Body of pancreas (tissue), 4 donors: ENCODE results near the gene GPX1. TPM values are rescaled to one million over a fixed set of nuclear protein-coding genes. Genes with fewer than 3 reads are reported as not detected.

Source experiments
- ATAC-seq: fragments of 150-250 bp; one replicate; pipeline ENCODE4 v1.9.1; 2016
- DNase-seq, 4 donors: peaks; one replicate each; pipeline ENCODE4 v3.0.0-alpha.2; 2019
- H3K27ac ChIP-seq, 4 donors: fragments of 200-600 bp; sonication (generic); 1 replicate in 3 of 4; 2 replicates in 1 of 4; pipeline versions ENCODE4 v1.5.1 to v1.6.1; 2016 to 2019; ENCODE audit warnings: mild to moderate bottlenecking in 1 of 4, mixed read lengths in 1 of 4, moderate library complexity in 1 of 4
- H3K27me3 ChIP-seq, 2 donors: fragments of 200-600 bp; sonication (generic); one replicate each; pipeline ENCODE4 v1.6.0; 2016; ENCODE audit warnings: mild to moderate bottlenecking in 1 of 2
- H3K36me3 ChIP-seq, 2 donors: fragments of 200-600 bp; sonication (generic); replicated peaks in 1 of 2; 2 replicates each; pipeline ENCODE4 v1.5.1; 2016; ENCODE audit warnings: low read depth in 2 of 2; ENCODE audit not compliant: insufficient read depth in 1 of 2
- H3K4me1 ChIP-seq: fragments of 200-600 bp; sonication (generic); one replicate; pipeline ENCODE4 v1.6.0; 2016
- H3K4me3 ChIP-seq, 2 donors: fragments of 200-600 bp; sonication (generic); 1 replicate in 1 of 2; 2 replicates in 1 of 2; pipeline ENCODE4 v1.5.1; 2016 to 2019
- H3K9me3 ChIP-seq, 3 donors: fragments of 200-600 bp; sonication (generic); 1 replicate in 2 of 3; 2 replicates in 1 of 3; pipeline ENCODE4 v1.5.1; 2016
- CTCF ChIP-seq, 7 experiments: fragments of 450-650 bp in 4 of 7; fragments of 200-600 bp in 3 of 7; sonication (generic) in 3 of 7; IDR thresholded peaks; one replicate each; pipeline ENCODE4 v1.5.1; 2016 to 2019; ENCODE audit warnings: antibody characterized with exemption in 7 of 7
- POLR2A ChIP-seq, 3 donors: fragments of 450-650 bp; IDR thresholded peaks; one replicate each; pipeline ENCODE4 v1.6.1; 2016; ENCODE audit warnings: antibody characterized with exemption in 3 of 3, mild to moderate bottlenecking in 2 of 3
- WGBS, 2 donors: methylation state at CpG; one replicate each; pipeline ENCODE4 v1.1.5; 2017; 5-methylcytosine and 5-hydroxymethylcytosine counted together
- intact Hi-C: fragments of 100-400 bp; cut with DNase I; formaldehyde crosslinking; loops from one replicate; pipeline ENCODE4 v1.15.1; 2023
- total RNA-seq, 2 donors: library from RNA; depleted of rRNA; stranded (reverse); fragments of >200 nt; gene quantifications; one replicate each; pipeline ENCODE4 v1.1.0, GENCODE V29; 2016

Gene GPX1
- total RNA-seq, 2 donors from 2014 or later = 150 to 246 TPM

- TF ChIP-seq CTCF (IDR thresholded peaks at IDR 0.05) = no peak
- TF ChIP-seq POLR2A (IDR thresholded peaks at IDR 0.05) = no peak
- WGBS, 2 donors = 77 to 88% methylated on average over 6 of the region's 6 CpGs
- no peak for DNase-seq
- intact Hi-C loops = loop anchor here (10.0 kb wide), 1 partner anchor 78 kb away; the partner anchor contains the start of genes AMT and NICN1
- no peaks in the 10 kb centered on the region for H3K9me3 ChIP-seq
- no peaks in the 10 kb centered on the region for H3K27me3 ChIP-seq
- no peaks in the 10 kb centered on the region for H3K4me1 ChIP-seq
- peak overlapping the region in 1 of 4 donors; percentile 90 for H3K27ac ChIP-seq
- no peak for ATAC-seq
- no peak overlapping the region for H3K4me3 ChIP-seq
- no peaks in the 10 kb centered on the region for H3K36me3 ChIP-seq
Measured at GRCh38 chr3:49346797-49347251, 11.3 kb downstream of the GPX1 start.

GRCh38 chr3:49343163-49343562 lies 15.0 kb downstream of the GPX1 start:
- TF ChIP-seq CTCF (IDR thresholded peaks at IDR 0.05) (no peak), POLR2A (IDR thresholded peaks at IDR 0.05) (peak in 1 of 3 donors; percentile 12)
- WGBS, 2 donors = 83 to 92% methylated on average over 3 of the region's 3 CpGs
- H3K4me3 ChIP-seq = no peak overlapping the region
- H3K9me3 ChIP-seq = no peaks in the 10 kb centered on the region
- H3K4me1 ChIP-seq = peaks cover 25% of the 10 kb centered on the region
- peak overlapping the region in 1 of 4 donors; percentile 90 for H3K27ac ChIP-seq
- no peaks in the 10 kb centered on the region for H3K27me3 ChIP-seq
- no peak for DNase-seq
- H3K36me3 ChIP-seq = no peaks in the 10 kb centered on the region
- no peak for ATAC-seq
- intact Hi-C loops = loop anchor here (10.0 kb wide), 1 partner anchor 82 kb away; the partner anchor contains the start of genes AMT and NICN1

GRCh38 chr3:49341996-49342395 lies 16.2 kb downstream of the GPX1 start:
- peaks cover 28% of the 10 kb centered on the region for H3K4me1 ChIP-seq
- peak overlapping the region in 1 of 4 donors; percentile 90 for H3K27ac ChIP-seq
- intact Hi-C loops = loop anchor here (10.0 kb wide), 1 partner anchor 83 kb away; the partner anchor contains the start of genes AMT and NICN1
- no peaks in the 10 kb centered on the region for H3K36me3 ChIP-seq
- H3K9me3 ChIP-seq = no peaks in the 10 kb centered on the region
- H3K27me3 ChIP-seq = no peaks in the 10 kb centered on the region
- H3K4me3 ChIP-seq = no peak overlapping the region
- DNase-seq = no peak
- no peak for ATAC-seq
- TF ChIP-seq CTCF (IDR thresholded peaks at IDR 0.05) (no peak), POLR2A (IDR thresholded peaks at IDR 0.05) (no peak)
- 89 to 94% methylated on average over 6 of the region's 6 CpGs for WGBS, 2 donors

- H3K27me3 ChIP-seq = no peaks in the 10 kb centered on the region
- H3K36me3 ChIP-seq = no peaks in the 10 kb centered on the region
- intact Hi-C loops = loop anchor here (10.0 kb wide), 1 partner anchor 85 kb away; the partner anchor contains the start of genes AMT and NICN1
- peak; percentile 89 to 94 (median 92) for DNase-seq
- peak; percentile 97 for ATAC-seq
- H3K4me3 ChIP-seq = peak within 1 kb of the TSS; percentile 90 to 93
- peaks cover 28% of the 10 kb centered on the region for H3K4me1 ChIP-seq
- 3 to 6% methylated on average over 16 to 69 of the region's 70 CpGs for WGBS, 2 donors
- H3K27ac ChIP-seq = peak within 1 kb of the TSS; percentile 67 to 91 (median 86)
- TF ChIP-seq CTCF (IDR thresholded peaks at IDR 0.05) (peak; percentile 9 to 85 (median 43)), POLR2A (IDR thresholded peaks at IDR 0.05) (peak; percentile 69 to 86 (median 79))
- no peaks in the 10 kb centered on the region for H3K9me3 ChIP-seq
Measured at GRCh38 chr3:49339941-49340800, 18.0 kb downstream of the GPX1 start, which contains the start of gene USP4. USP4 (minus strand) TSS chr3:49340053; CDS start chr3:49340024, 29 bp downstream.
